Endothelial cell of umbilical vein (primary cell): ENCODE data around the gene MRPL33. TPM values are rescaled to one million over a fixed set of nuclear protein-coding genes. Genes with fewer than 3 reads are reported as not detected.
A peak's percentile ranks its signal among the peaks of the same experiment; 100 is the strongest.

Experiments used
- BruUV-seq: library from RNA; stranded (reverse); fragments of 400-500 nt; replicated peaks from 2 replicates; lab custom pipeline; 2021; lab: Mats Ljungman, UMichigan
- CTCF ChIA-PET: fragments of 300-600, 350-600 bp; sonication (Branson Sonifier 250); formaldehyde crosslinking; loops from one replicate; lab custom pipeline; 2021; ENCODE audit warnings: antibody characterized with exemption, inconsistent platforms; lab: Charles Lee
- POLR2A ChIA-PET: fragments of 300-600, 350-600 bp; sonication (Branson Sonifier 250); formaldehyde crosslinking; loops from one replicate; lab custom pipeline; 2021; ENCODE audit warnings: antibody characterized with exemption, inconsistent platforms; lab: Charles Lee
- DNase-seq: peaks from one replicate; pipeline ENCODE4 v3.0.0-alpha.2; 2011; ENCODE audit warnings: low read depth, low spot score
- FAIRE-seq: peaks from 2 replicates; lab custom pipeline; 2011; peaks lifted over from hg19 to GRCh38; lab: Jason Lieb, UNC
- H2AFZ ChIP-seq: 2 replicates; pipeline ENCODE4 v1.6.0; 2012; ENCODE audit warnings: low read depth, low read length, control low read depth, inconsistent platforms
- H3K27ac ChIP-seq: 2 replicates; pipeline ENCODE4 v1.5.1; 2011; ENCODE audit warnings: low read depth, mild to moderate bottlenecking, control low read depth, low read length, moderate library complexity; ENCODE audit not compliant: insufficient read depth
- H3K27me3 ChIP-seq, 2 experiments: 2 replicates each; pipeline versions ENCODE4 v1.6.0 to v1.6.1; 2011; ENCODE audit warnings: low read length in 2 of 2, mixed read lengths in 1 of 2; ENCODE audit not compliant: control insufficient read depth in 2 of 2, insufficient read depth in 2 of 2
- H3K36me3 ChIP-seq, 2 experiments: 2 replicates in 1 of 2; 3 replicates in 1 of 2; pipeline ENCODE4 v1.5.1; 2011; ENCODE audit warnings: low read length in 2 of 2, mild to moderate bottlenecking in 1 of 2, moderate library complexity in 1 of 2; ENCODE audit not compliant: control insufficient read depth in 2 of 2, insufficient read depth in 2 of 2; ENCODE audit errors: extremely low read depth in 1 of 2
- H3K4me1 ChIP-seq: 3 replicates; pipeline ENCODE4 v1.5.1; 2011; ENCODE audit warnings: mild to moderate bottlenecking, low read length; ENCODE audit not compliant: control insufficient read depth, insufficient read depth; ENCODE audit errors: extremely low read depth
- H3K4me2 ChIP-seq: 2 replicates; pipeline ENCODE4 v1.6.1; 2011; ENCODE audit warnings: low read length, control low read depth, mixed read lengths; ENCODE audit not compliant: insufficient read depth
- H3K4me3 ChIP-seq, 3 experiments: fragments of 200-600 bp in 1 of 3; sonication (generic), shearing (Covaris generic) in 1 of 3; replicated peaks in 1 of 3; 2 replicates each; pipeline ENCODE4 v1.5.1; 2011 to 2016; ENCODE audit warnings: control low read depth in 3 of 3, low read length in 3 of 3, mild to moderate bottlenecking in 2 of 3, inconsistent platforms in 1 of 3, low read depth in 1 of 3, moderate library complexity in 1 of 3; ENCODE audit not compliant: insufficient read depth in 1 of 3
- H3K79me2 ChIP-seq: 2 replicates; pipeline ENCODE4 v1.6.0; 2012; ENCODE audit warnings: low read length, inconsistent platforms; ENCODE audit not compliant: control insufficient read depth, insufficient read depth
- H3K9ac ChIP-seq: replicated peaks from 2 replicates; pipeline ENCODE3; 2011; ENCODE audit warnings: low read length, control low read depth; ENCODE audit not compliant: insufficient read depth; ENCODE audit errors: extremely low read depth
- H3K9me1 ChIP-seq: replicated peaks from 3 replicates; pipeline ENCODE4 v1.6.0; 2011; ENCODE audit warnings: mild to moderate bottlenecking, low read length; ENCODE audit not compliant: control insufficient read depth, insufficient read depth; ENCODE audit errors: extremely low read depth
- H3K9me3 ChIP-seq: replicated peaks from 2 replicates; pipeline ENCODE4 v1.5.1; 2012; ENCODE audit warnings: low read length, inconsistent platforms; ENCODE audit not compliant: control insufficient read depth, insufficient read depth
- H4K20me1 ChIP-seq: replicated peaks from 2 replicates; pipeline ENCODE3; 2011; ENCODE audit warnings: mild to moderate bottlenecking, low read length; ENCODE audit not compliant: control insufficient read depth, insufficient read depth; ENCODE audit errors: extremely low read depth
- CTCF ChIP-seq, 2 donors: IDR thresholded peaks; 1 replicate in 1 of 2; 2 replicates in 1 of 2; pipeline ENCODE4 v1.5.1; 2011; ENCODE audit warnings: low read length in 2 of 2, mild to moderate bottlenecking in 2 of 2, moderate library complexity in 2 of 2, control low read depth in 1 of 2, inconsistent platforms in 1 of 2, low read depth in 1 of 2; ENCODE audit not compliant: insufficient read depth in 1 of 2; ENCODE audit errors: extremely low read depth in 1 of 2
- EZH2 ChIP-seq: IDR thresholded peaks from 2 replicates; pipeline ENCODE4 v1.6.1; 2012; ENCODE audit warnings: borderline replicate concordance, low read depth, mild to moderate bottlenecking, moderate library complexity, low read length, inconsistent platforms; ENCODE audit not compliant: severe bottlenecking
- FOS ChIP-seq: IDR thresholded peaks from 2 replicates; pipeline ENCODE4 v1.6.1; 2011; ENCODE audit warnings: mild to moderate bottlenecking, low read length, moderate library complexity, borderline replicate concordance; ENCODE audit not compliant: insufficient read depth
- GATA2 ChIP-seq: IDR thresholded peaks from 2 replicates; pipeline ENCODE4 v1.7.0; 2011; ENCODE audit warnings: low read depth, mild to moderate bottlenecking, moderate library complexity, mixed read lengths, low read length; ENCODE audit not compliant: insufficient read length, insufficient read depth
- JUN ChIP-seq: IDR thresholded peaks from 2 replicates; pipeline ENCODE4 v1.6.1; 2011; ENCODE audit warnings: borderline replicate concordance, low read depth; ENCODE audit not compliant: insufficient read length, insufficient read depth
- MAX ChIP-seq: IDR thresholded peaks from 2 replicates; pipeline ENCODE4 v1.6.1; 2011; ENCODE audit not compliant: insufficient read depth, insufficient read length
- MYC ChIP-seq: IDR thresholded peaks from one replicate; pipeline ENCODE4 v1.6.1; 2011; ENCODE audit warnings: mild to moderate bottlenecking, low read depth, low read length
- POLR2A ChIP-seq: IDR thresholded peaks from 2 replicates; pipeline ENCODE4 v1.6.1; 2012; ENCODE audit warnings: low read depth, mild to moderate bottlenecking, control low read depth, low read length
- POLR2AphosphoS5 ChIP-seq: IDR thresholded peaks from 2 replicates; pipeline ENCODE4 v1.6.1; 2012; ENCODE audit warnings: low read depth, mild to moderate bottlenecking, control low read depth, low read length, moderate library complexity; ENCODE audit not compliant: insufficient read depth
- dilution Hi-C: fragments of 300-500 bp; cut with MboI; formaldehyde crosslinking; loops from one replicate; pipeline ENCODE4 v1.15.0; 2019; ENCODE audit warnings: low sequenced_read_pairs; ENCODE audit not compliant: extremely low pct_ligation_motif_present
- intact Hi-C: fragments of 100-400 bp; cut with micrococcal nuclease; formaldehyde crosslinking; loops from one replicate; pipeline ENCODE4 v1.10.0; 2022
- polyA plus RNA-seq, 4 experiments: library from polyadenylated mRNA; depleted of rRNA in 3 of 4; stranded (reverse) in 3 of 4; unstranded in 1 of 4; fragments of >200 nt; gene quantifications; 2 replicates each; pipeline versions ENCODE4 v1.2.1 to v1.2.3, GENCODE V29; 2011 to 2012; ENCODE audit warnings: missing spikeins in 1 of 4
- total RNA-seq: library from RNA; stranded (reverse); gene quantifications from 2 replicates; pipeline ENCODE4 v1.2.3, GENCODE V29; 2021

The MRPL33 gene
- total and polyA plus RNA-seq, 2 donors (not counting 3 experiments of a cell fraction or from before 2014, with no cell fraction given), result 36.1 to 97.4 TPM

GRCh38 chr2:27800856-27801255, 29.3 kb downstream of the MRPL33 start:
- no peak for TF ChIP-seq EZH2
- no peak for TF ChIP-seq JUN
- TF ChIP-seq FOS, result no peak
- TF ChIP-seq POLR2A, result no peak
- no peak for TF ChIP-seq MAX
- TF ChIP-seq GATA2, result no peak
- TF ChIP-seq MYC, result no peak
- TF ChIP-seq CTCF (IDR thresholded peaks at IDR 0.05; ENCODE audit: extremely low read depth in 1 of 2, insufficient read depth in 1 of 2, low read depth in 1 of 2, low read length in 2 of 2), result no peak
- no peak for TF ChIP-seq POLR2AphosphoS5
- Histone ChIP-seq H3K36me3 (no peaks in the 10 kb centered on the region), H3K4me2 (no peak overlapping the region), H3K4me3 (no peak overlapping the region), H3K4me1 (peaks cover 29% of the 10 kb centered on the region), H3K9me3 (no peaks in the 10 kb centered on the region), H3K27ac (peak overlapping the region; percentile 94), H3K9me1 (no peaks in the 10 kb centered on the region), H4K20me1 (no peaks in the 10 kb centered on the region), H2AFZ (no peak overlapping the region), H3K79me2 (no peaks in the 10 kb centered on the region), H3K9ac (no peak overlapping the region), H3K27me3 (no peaks in the 10 kb centered on the region)
- dilution Hi-C loops (no loop called here), intact Hi-C loops (no loop called here)
- no peak for FAIRE-seq
- BruUV-seq, result no TSS peak
- POLR2A ChIA-PET, result no interaction called here
- CTCF ChIA-PET, result no interaction called here
- no peak for DNase-seq
